Endothelial cell of umbilical vein (primary cell): ENCODE measurements around the gene KRTAP5-6. TPM values are rescaled to one million over a fixed set of nuclear protein-coding genes. Genes with fewer than 3 reads are reported as not detected.

Experiments
- BruUV-seq: library from RNA; stranded (reverse); fragments of 400-500 nt; replicated peaks from 2 replicates; lab custom pipeline; 2021; lab: Mats Ljungman, UMichigan
- CTCF ChIA-PET: fragments of 300-600, 350-600 bp; sonication (Branson Sonifier 250); formaldehyde crosslinking; loops from one replicate; lab custom pipeline; 2021; ENCODE audit warnings: antibody characterized with exemption, inconsistent platforms; lab: Charles Lee
- POLR2A ChIA-PET: fragments of 300-600, 350-600 bp; sonication (Branson Sonifier 250); formaldehyde crosslinking; loops from one replicate; lab custom pipeline; 2021; ENCODE audit warnings: antibody characterized with exemption, inconsistent platforms; lab: Charles Lee
- DNase-seq: peaks from one replicate; pipeline ENCODE4 v3.0.0-alpha.2; 2011; ENCODE audit warnings: low read depth, low spot score
- FAIRE-seq: peaks from 2 replicates; lab custom pipeline; 2011; peaks lifted over from hg19 to GRCh38; lab: Jason Lieb, UNC
- H2AFZ ChIP-seq: 2 replicates; pipeline ENCODE4 v1.6.0; 2012; ENCODE audit warnings: low read depth, low read length, control low read depth, inconsistent platforms
- H3K27ac ChIP-seq: 2 replicates; pipeline ENCODE4 v1.5.1; 2011; ENCODE audit warnings: low read depth, mild to moderate bottlenecking, control low read depth, low read length, moderate library complexity; ENCODE audit not compliant: insufficient read depth
- H3K27me3 ChIP-seq, 2 experiments: 2 replicates each; pipeline versions ENCODE4 v1.6.0 to v1.6.1; 2011; ENCODE audit warnings: low read length in 2 of 2, mixed read lengths in 1 of 2; ENCODE audit not compliant: control insufficient read depth in 2 of 2, insufficient read depth in 2 of 2
- H3K36me3 ChIP-seq, 2 experiments: 2 replicates in 1 of 2; 3 replicates in 1 of 2; pipeline ENCODE4 v1.5.1; 2011; ENCODE audit warnings: low read length in 2 of 2, mild to moderate bottlenecking in 1 of 2, moderate library complexity in 1 of 2; ENCODE audit not compliant: control insufficient read depth in 2 of 2, insufficient read depth in 2 of 2; ENCODE audit errors: extremely low read depth in 1 of 2
- H3K4me1 ChIP-seq: 3 replicates; pipeline ENCODE4 v1.5.1; 2011; ENCODE audit warnings: mild to moderate bottlenecking, low read length; ENCODE audit not compliant: control insufficient read depth, insufficient read depth; ENCODE audit errors: extremely low read depth
- H3K4me2 ChIP-seq: 2 replicates; pipeline ENCODE4 v1.6.1; 2011; ENCODE audit warnings: low read length, control low read depth, mixed read lengths; ENCODE audit not compliant: insufficient read depth
- H3K4me3 ChIP-seq, 3 experiments: fragments of 200-600 bp in 1 of 3; sonication (generic), shearing (Covaris generic) in 1 of 3; replicated peaks in 1 of 3; 2 replicates each; pipeline ENCODE4 v1.5.1; 2011 to 2016; ENCODE audit warnings: control low read depth in 3 of 3, low read length in 3 of 3, mild to moderate bottlenecking in 2 of 3, inconsistent platforms in 1 of 3, low read depth in 1 of 3, moderate library complexity in 1 of 3; ENCODE audit not compliant: insufficient read depth in 1 of 3
- H3K79me2 ChIP-seq: 2 replicates; pipeline ENCODE4 v1.6.0; 2012; ENCODE audit warnings: low read length, inconsistent platforms; ENCODE audit not compliant: control insufficient read depth, insufficient read depth
- H3K9ac ChIP-seq: replicated peaks from 2 replicates; pipeline ENCODE3; 2011; ENCODE audit warnings: low read length, control low read depth; ENCODE audit not compliant: insufficient read depth; ENCODE audit errors: extremely low read depth
- H3K9me1 ChIP-seq: replicated peaks from 3 replicates; pipeline ENCODE4 v1.6.0; 2011; ENCODE audit warnings: mild to moderate bottlenecking, low read length; ENCODE audit not compliant: control insufficient read depth, insufficient read depth; ENCODE audit errors: extremely low read depth
- H3K9me3 ChIP-seq: replicated peaks from 2 replicates; pipeline ENCODE4 v1.5.1; 2012; ENCODE audit warnings: low read length, inconsistent platforms; ENCODE audit not compliant: control insufficient read depth, insufficient read depth
- H4K20me1 ChIP-seq: replicated peaks from 2 replicates; pipeline ENCODE3; 2011; ENCODE audit warnings: mild to moderate bottlenecking, low read length; ENCODE audit not compliant: control insufficient read depth, insufficient read depth; ENCODE audit errors: extremely low read depth
- CTCF ChIP-seq, 2 donors: IDR thresholded peaks; 1 replicate in 1 of 2; 2 replicates in 1 of 2; pipeline ENCODE4 v1.5.1; 2011; ENCODE audit warnings: low read length in 2 of 2, mild to moderate bottlenecking in 2 of 2, moderate library complexity in 2 of 2, control low read depth in 1 of 2, inconsistent platforms in 1 of 2, low read depth in 1 of 2; ENCODE audit not compliant: insufficient read depth in 1 of 2; ENCODE audit errors: extremely low read depth in 1 of 2
- GATA2 ChIP-seq: IDR thresholded peaks from 2 replicates; pipeline ENCODE4 v1.7.0; 2011; ENCODE audit warnings: low read depth, mild to moderate bottlenecking, moderate library complexity, mixed read lengths, low read length; ENCODE audit not compliant: insufficient read length, insufficient read depth
- MAX ChIP-seq: IDR thresholded peaks from 2 replicates; pipeline ENCODE4 v1.6.1; 2011; ENCODE audit not compliant: insufficient read depth, insufficient read length
- dilution Hi-C: fragments of 300-500 bp; cut with MboI; formaldehyde crosslinking; loops from one replicate; pipeline ENCODE4 v1.15.0; 2019; ENCODE audit warnings: low sequenced_read_pairs; ENCODE audit not compliant: extremely low pct_ligation_motif_present
- intact Hi-C: fragments of 100-400 bp; cut with micrococcal nuclease; formaldehyde crosslinking; loops from one replicate; pipeline ENCODE4 v1.10.0; 2022
- polyA plus RNA-seq, 4 experiments: library from polyadenylated mRNA; depleted of rRNA in 3 of 4; stranded (reverse) in 3 of 4; unstranded in 1 of 4; fragments of >200 nt; gene quantifications; 2 replicates each; pipeline versions ENCODE4 v1.2.1 to v1.2.3, GENCODE V29; 2011 to 2012; ENCODE audit warnings: missing spikeins in 1 of 4
- total RNA-seq: library from RNA; stranded (reverse); gene quantifications from 2 replicates; pipeline ENCODE4 v1.2.3, GENCODE V29; 2021

Gene KRTAP5-6
- total and polyA plus RNA-seq, 2 donors (not counting 3 experiments of a cell fraction or from before 2014, with no cell fraction given) = not detected

GRCh38 chr11:1694064-1694845 lies 2.7 kb upstream of the KRTAP5-6 start:
- Histone ChIP-seq H2AFZ (peak overlapping the region; percentile 97), H3K9me3 (no peaks in the 10 kb centered on the region), H3K79me2 (no peaks in the 10 kb centered on the region), H3K9me1 (no peaks in the 10 kb centered on the region), H4K20me1 (no peaks in the 10 kb centered on the region), H3K9ac (no peak overlapping the region), H3K4me2 (no peak overlapping the region), H3K27ac (no peak overlapping the region), H3K4me1 (peaks cover 16% of the 10 kb centered on the region), H3K36me3 (no peaks in the 10 kb centered on the region), H3K4me3 (no peak overlapping the region), H3K27me3 (no peaks in the 10 kb centered on the region)
- FAIRE-seq = peak; percentile 85
- intact Hi-C loops = loop anchor here (1.0 to 5.0 kb wide), 5 partner anchors 42 to 462 kb away; partner anchors contain the start of gene CTSD
- peak; percentile 56 for DNase-seq
- ChIA-PET CTCF (interaction anchor here (0.6 to 5.5 kb wide), 61 partner anchors 11 to 464 kb away, joined by 3 to 623 read pairs (median 4); partner anchors contain the start of gene SYT8), POLR2A (interaction anchor here (1.3 kb wide), 1 partner anchor 138 kb away, joined by 4 read pairs; no protein-coding TSS in a partner anchor)
- no TSS peak for BruUV-seq
- peak; percentile 94 to 98 for TF ChIP-seq CTCF (IDR thresholded peaks at IDR 0.05; ENCODE audit: extremely low read depth in 1 of 2, insufficient read depth in 1 of 2, low read depth in 1 of 2, low read length in 2 of 2)
- TF ChIP-seq MAX = no peak
- TF ChIP-seq GATA2 = no peak
- dilution Hi-C loops = no loop called here
